Lung (tissue), 12 donors: ENCODE measurements around the gene SLC25A27. TPM values are rescaled to one million over a fixed set of nuclear protein-coding genes. Genes with fewer than 3 reads are reported as not detected.

Source experiments
- ATAC-seq: fragments of 200-7000 bp; cut with Tn5 transposase; one replicate; pipeline ENCODE4 v1.9.1; 2020; ENCODE audit warnings: moderate number of reproducible peaks; ENCODE audit not compliant: insufficient read depth, low FRiP score
- DNase-seq, 3 donors: peaks; one replicate each; pipeline ENCODE4 v3.0.0-alpha.2; 2013 to 2017
- H3K27ac ChIP-seq, 2 donors: one replicate each; pipeline ENCODE4 v1.5.1; 2013; ENCODE audit warnings: mild to moderate bottlenecking in 2 of 2, moderate library complexity in 2 of 2, control low read depth in 1 of 2, inconsistent platforms in 1 of 2, low read depth in 1 of 2, low read length in 1 of 2
- H3K27me3 ChIP-seq, 3 donors: one replicate each; pipeline ENCODE4 v1.5.1; 2013; ENCODE audit warnings: low read length in 2 of 3; ENCODE audit not compliant: control insufficient read depth in 3 of 3, insufficient read depth in 3 of 3
- H3K36me3 ChIP-seq, 4 donors: one replicate each; pipeline ENCODE4 v1.5.1; 2013; ENCODE audit warnings: low read length in 4 of 4, mild to moderate bottlenecking in 1 of 4, moderate library complexity in 1 of 4; ENCODE audit not compliant: control insufficient read depth in 4 of 4, insufficient read depth in 4 of 4
- H3K4me1 ChIP-seq, 5 donors: one replicate each; pipeline ENCODE4 v1.5.1; 2013; ENCODE audit warnings: low read length in 5 of 5, mild to moderate bottlenecking in 2 of 5, moderate library complexity in 1 of 5; ENCODE audit not compliant: control insufficient read depth in 5 of 5, insufficient read depth in 5 of 5
- H3K4me3 ChIP-seq: one replicate; pipeline ENCODE4 v1.5.1; 2013; ENCODE audit warnings: mild to moderate bottlenecking, control low read depth, moderate library complexity
- H3K9ac ChIP-seq, 2 donors: one replicate each; pipeline ENCODE4 v1.5.1; 2013; ENCODE audit warnings: low read length in 2 of 2, control low read depth in 1 of 2; ENCODE audit not compliant: insufficient read depth in 1 of 2
- H3K9me3 ChIP-seq, 4 donors: one replicate each; pipeline ENCODE4 v1.5.1; 2013; ENCODE audit warnings: low read length in 3 of 4, mild to moderate bottlenecking in 1 of 4, moderate library complexity in 1 of 4; ENCODE audit not compliant: control insufficient read depth in 4 of 4, insufficient read depth in 3 of 4
- CTCF ChIP-seq: IDR thresholded peaks from 2 replicates; pipeline ENCODE4 v1.5.1; 2012; ENCODE audit warnings: mild to moderate bottlenecking; ENCODE audit errors: control extremely low read depth, extremely low read depth
- WGBS, 2 donors: extraction: QIAGEN DNeasy Blood & Tissue Kit; methylation state at CpG; one replicate each; pipeline ENCODE4 v1.1.7; 2013; 5-methylcytosine and 5-hydroxymethylcytosine counted together
- polyA plus RNA-seq, 2 donors: library from polyadenylated mRNA; stranded (reverse); fragments of 200-250 nt; gene quantifications; one replicate each; pipeline ENCODE4 v1.2.1, GENCODE V29; 2013
- total RNA-seq, 2 donors: library from RNA; depleted of rRNA in 1 of 2; stranded (reverse); fragments of >200 nt in 1 of 2; gene quantifications; one replicate each; pipeline ENCODE4 v1.2.1, GENCODE V29; 2014 to 2021
- donor health status: control.
- donor health status: control.
- donor health status: Bipolar disorder and iron deficiency.
- donor health status: healthy.
- donor health status: DM: yes; HTN: yes; CAD: no.

Gene SLC25A27
- total and polyA plus RNA-seq, 4 donors, result 2.9 to 99.3 (median 12.2) TPM

- no peaks in the 10 kb centered on the region for H3K4me1 ChIP-seq
- no peak for ATAC-seq
- H3K27ac ChIP-seq, result no peak overlapping the region
- H3K4me3 ChIP-seq, result no peak overlapping the region
- H3K36me3 ChIP-seq, result no peaks in the 10 kb centered on the region
- H3K9ac ChIP-seq, result no peak overlapping the region
- no peaks in the 10 kb centered on the region for H3K9me3 ChIP-seq
- no peak for TF ChIP-seq CTCF
- WGBS, 2 donors, result 77 to 80% methylated on average over 1 of the region's 1 CpG
- peaks cover 0 to 10% (median 0%) of the 10 kb centered on the region in 3 donors for H3K27me3 ChIP-seq
- no peak for DNase-seq
Observed at GRCh38 chr6:46699970-46700369, 47.2 kb downstream of the SLC25A27 start.

GRCh38 chr6:46704562-46704961 is 51.8 kb downstream of the SLC25A27 start:
- Histone ChIP-seq H3K4me1 (no peaks in the 10 kb centered on the region), H3K9ac (no peak overlapping the region), H3K27me3 (peaks cover 0 to 18% (median 0%) of the 10 kb centered on the region in 3 donors), H3K9me3 (no peaks in the 10 kb centered on the region), H3K27ac (no peak overlapping the region), H3K36me3 (no peaks in the 10 kb centered on the region), H3K4me3 (no peak overlapping the region)
- ATAC-seq, result peak; percentile 62
- peak in 2 of 3 donors; percentile 38 to 56 for DNase-seq
- peak; percentile 4 for TF ChIP-seq CTCF
- 0 to 6% methylated on average over 3 of the region's 3 CpGs for WGBS, 2 donors

- H3K4me3 ChIP-seq, result no peak overlapping the region
- no peak for TF ChIP-seq CTCF
- 83 to 86% methylated on average over 2 of the region's 2 CpGs for WGBS, 2 donors
- no peak for ATAC-seq
- H3K27ac ChIP-seq, result no peak overlapping the region
- H3K36me3 ChIP-seq, result no peaks in the 10 kb centered on the region
- H3K4me1 ChIP-seq, result no peaks in the 10 kb centered on the region
- no peaks in the 10 kb centered on the region for H3K9me3 ChIP-seq
- no peak overlapping the region for H3K9ac ChIP-seq
- H3K27me3 ChIP-seq, result peaks cover 0 to 18% (median 0%) of the 10 kb centered on the region in 3 donors
- DNase-seq, result no peak
Observed at GRCh38 chr6:46706464-46706863, 53.7 kb downstream of the SLC25A27 start.

- H3K27ac ChIP-seq, result no peak overlapping the region
- H3K9me3 ChIP-seq, result no peaks in the 10 kb centered on the region
- no peak for ATAC-seq
- no peak overlapping the region for H3K4me3 ChIP-seq
- H3K36me3 ChIP-seq, result no peaks in the 10 kb centered on the region
- H3K4me1 ChIP-seq, result no peaks in the 10 kb centered on the region
- 88 to 94% methylated on average over 1 of the region's 1 CpG for WGBS, 2 donors
- TF ChIP-seq CTCF, result no peak
- DNase-seq, result no peak
- peaks cover 0 to 2% (median 0%) of the 10 kb centered on the region in 3 donors for H3K27me3 ChIP-seq
- no peak overlapping the region for H3K9ac ChIP-seq
Observed at GRCh38 chr6:46711491-46711890, 58.7 kb downstream of the SLC25A27 start.
